22Rv1 (cell line): Measurements from ENCODE around the gene ZNF311.
A peak's percentile ranks its signal among the peaks of the same experiment; 100 is the strongest.

Experiments
- H3K27ac ChIP-seq: fragments of 450-650 bp; 2 replicates; pipeline ENCODE4 v1.5.1; 2017
- ZFX ChIP-seq: fragments of 450-650 bp; IDR thresholded peaks from 2 replicates; pipeline ENCODE4 v1.6.1; 2017; ENCODE audit warnings: antibody characterized with exemption, borderline replicate concordance
- TF ChIP-seq, protein P1 (sequence below): fragments of 450-650 bp; IDR thresholded peaks from 2 replicates; pipeline ENCODE4 v1.5.1; 2017; ENCODE audit warnings: mild to moderate bottlenecking

ZNF311 gene

DNA sequence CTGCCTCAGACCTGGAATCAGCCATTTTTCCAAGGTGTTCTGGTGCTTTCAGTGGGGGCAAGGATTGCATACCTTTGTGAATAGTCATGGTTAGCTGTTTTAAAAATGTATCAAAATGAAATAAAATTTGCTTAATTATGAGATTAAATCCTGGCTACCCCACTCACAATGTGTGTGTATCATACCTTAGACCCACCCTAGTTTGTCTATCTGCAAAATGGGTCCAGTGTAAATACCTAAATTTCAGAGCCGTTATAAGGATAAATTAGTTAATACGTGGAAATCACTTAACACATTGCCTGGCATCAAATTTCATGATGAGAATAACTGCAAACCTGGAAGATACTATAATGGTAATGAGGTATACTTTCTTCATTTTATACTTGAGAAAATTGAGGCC, 3.0 kb upstream of the ZNF311 start:
- H3K27ac ChIP-seq = no peak overlapping the region
- TF ChIP-seq ZFX = no peak
- TF ChIP-seq, protein P1, sequence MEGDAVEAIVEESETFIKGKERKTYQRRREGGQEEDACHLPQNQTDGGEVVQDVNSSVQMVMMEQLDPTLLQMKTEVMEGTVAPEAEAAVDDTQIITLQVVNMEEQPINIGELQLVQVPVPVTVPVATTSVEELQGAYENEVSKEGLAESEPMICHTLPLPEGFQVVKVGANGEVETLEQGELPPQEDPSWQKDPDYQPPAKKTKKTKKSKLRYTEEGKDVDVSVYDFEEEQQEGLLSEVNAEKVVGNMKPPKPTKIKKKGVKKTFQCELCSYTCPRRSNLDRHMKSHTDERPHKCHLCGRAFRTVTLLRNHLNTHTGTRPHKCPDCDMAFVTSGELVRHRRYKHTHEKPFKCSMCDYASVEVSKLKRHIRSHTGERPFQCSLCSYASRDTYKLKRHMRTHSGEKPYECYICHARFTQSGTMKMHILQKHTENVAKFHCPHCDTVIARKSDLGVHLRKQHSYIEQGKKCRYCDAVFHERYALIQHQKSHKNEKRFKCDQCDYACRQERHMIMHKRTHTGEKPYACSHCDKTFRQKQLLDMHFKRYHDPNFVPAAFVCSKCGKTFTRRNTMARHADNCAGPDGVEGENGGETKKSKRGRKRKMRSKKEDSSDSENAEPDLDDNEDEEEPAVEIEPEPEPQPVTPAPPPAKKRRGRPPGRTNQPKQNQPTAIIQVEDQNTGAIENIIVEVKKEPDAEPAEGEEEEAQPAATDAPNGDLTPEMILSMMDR = no peak

- TF ChIP-seq ZFX = no peak
- TF ChIP-seq, protein P1 = no peak
- H3K27ac ChIP-seq = no peak overlapping the region
Observed at GRCh38 chr6:28996844-28997510, 8.1 kb downstream of the ZNF311 start.

- TF ChIP-seq ZFX = no peak
- TF ChIP-seq, protein P1 = no peak
Observed at GRCh38 chr6:28995093-28995650, 9.9 kb downstream of the ZNF311 start.

GRCh38 chr6:28988536-28989311, 16.4 kb downstream of the ZNF311 start:
- no peak for TF ChIP-seq ZFX
- TF ChIP-seq, protein P1 = no peak
- no peak overlapping the region for H3K27ac ChIP-seq

More at GRCh38 chr6:28995093-28995650, 9.9 kb downstream of the ZNF311 start:
- no peak overlapping the region for H3K27ac ChIP-seq

GRCh38 chr6:28985462-28986164, 19.5 kb downstream of the ZNF311 start:
- peak overlapping the region; percentile 99 for H3K27ac ChIP-seq
- TF ChIP-seq ZFX = no peak
- TF ChIP-seq, protein P1 = no peak

DNA sequence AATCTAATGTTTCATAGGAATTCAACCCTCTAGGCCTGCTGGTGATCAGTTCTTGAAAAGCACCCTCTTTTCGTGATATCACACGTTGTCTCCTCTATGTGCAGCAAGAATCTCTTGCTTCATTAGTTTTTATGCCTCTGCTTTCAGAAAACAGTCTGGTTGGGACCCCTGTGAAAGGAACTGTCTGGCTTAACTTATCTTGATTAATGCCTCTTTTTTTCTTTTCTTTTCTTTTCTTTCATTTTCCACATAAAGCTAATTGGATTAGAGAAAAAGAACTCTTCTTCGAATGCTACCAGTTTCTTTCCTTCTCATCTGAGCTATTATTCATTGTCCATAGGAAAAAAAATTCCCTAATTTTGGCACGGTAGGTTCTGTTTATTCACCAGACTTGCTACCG, 21.3 kb downstream of the ZNF311 start:
- peak overlapping the region; percentile 99 for H3K27ac ChIP-seq
- TF ChIP-seq, protein P1 = no peak
- no peak for TF ChIP-seq ZFX
